Cortex of kidney (tissue), 1 donor: Measurements from ENCODE around the gene COL4A6.

ENCODE experiments used
- DNase-seq: peaks from one replicate; lab custom pipeline; 2025; lab: John Stamatoyannopoulos, UW

Gene COL4A6

GRCh38 chrX:108331126-108331909, 106.9 kb downstream of the COL4A6 start:
- no peak for DNase-seq

- no peak for DNase-seq
These were observed 114.5 kb downstream of the COL4A6 start for GRCh38 chrX:108323751-108324150.

- DNase-seq = no peak
These were observed 116.0 kb downstream of the COL4A6 start for GRCh38 chrX:108322234-108322633.

GRCh38 chrX:108316456-108316855, 121.8 kb downstream of the COL4A6 start:
- no peak for DNase-seq

- DNase-seq = no peak
These were observed 124.6 kb downstream of the COL4A6 start for GRCh38 chrX:108313669-108314068.

GRCh38 chrX:108312957-108313356, 125.3 kb downstream of the COL4A6 start:
- no peak for DNase-seq

GRCh38 chrX:108312011-108312410, 126.2 kb downstream of the COL4A6 start:
- DNase-seq = no peak

- no peak for DNase-seq
These were observed 127.7 kb downstream of the COL4A6 start for GRCh38 chrX:108310506-108310905.

- DNase-seq = no peak
These were observed 129.1 kb downstream of the COL4A6 start for GRCh38 chrX:108309144-108309543.

GRCh38 chrX:108307132-108308085, 130.8 kb downstream of the COL4A6 start:
- DNase-seq = no peak

GRCh38 chrX:108306086-108306485, 132.1 kb downstream of the COL4A6 start:
- no peak for DNase-seq

- DNase-seq = no peak
These were observed 133.5 kb downstream of the COL4A6 start for GRCh38 chrX:108304757-108305156.

- DNase-seq = no peak
These were observed 134.0 kb downstream of the COL4A6 start for GRCh38 chrX:108304210-108304609.

- no peak for DNase-seq
These were observed 134.5 kb downstream of the COL4A6 start for GRCh38 chrX:108303682-108304081.

- no peak for DNase-seq
These were observed 138.5 kb downstream of the COL4A6 start for GRCh38 chrX:108299704-108300103.

GRCh38 chrX:108299101-108299591, 139.1 kb downstream of the COL4A6 start:
- no peak for DNase-seq

- no peak for DNase-seq
These were observed 140.0 kb downstream of the COL4A6 start for GRCh38 chrX:108298165-108298602.

- no peak for DNase-seq
These were observed 140.9 kb downstream of the COL4A6 start for GRCh38 chrX:108297290-108297689.

GRCh38 chrX:108292053-108292452, 146.2 kb downstream of the COL4A6 start:
- no peak for DNase-seq

GRCh38 chrX:108285918-108286317, 152.3 kb downstream of the COL4A6 start:
- no peak for DNase-seq

GRCh38 chrX:108285356-108285755, 152.9 kb downstream of the COL4A6 start:
- no peak for DNase-seq

- DNase-seq = no peak
These were observed 162.5 kb downstream of the COL4A6 start for GRCh38 chrX:108275732-108276131.

- no peak for DNase-seq
These were observed 166.8 kb downstream of the COL4A6 start for GRCh38 chrX:108271397-108271787.
